K562 (cell line): ENCODE measurements around the gene RPL22. TPM values are rescaled to one million over a fixed set of nuclear protein-coding genes. Genes with fewer than 3 reads are reported as not detected.
A peak's percentile ranks its signal among the peaks of the same experiment; 100 is the strongest.

Source experiments
- ATF7 ChIP-seq: fragments of 450-650 bp; IDR thresholded peaks from 2 replicates; pipeline ENCODE4 v1.7.1; 2014; ENCODE audit warnings: mild to moderate bottlenecking, moderate library complexity
- CREB1 ChIP-seq, 2 experiments: sonication (generic) in 1 of 2; formaldehyde crosslinking in 1 of 2; IDR thresholded peaks; 2 replicates each; pipeline versions ENCODE4 v1.6.1 to v1.8.0; 2012 to 2022; ENCODE audit warnings: inconsistent platforms in 1 of 2, mild to moderate bottlenecking in 1 of 2, missing genetic modification reagents in 1 of 2, moderate library complexity in 1 of 2
- CREM ChIP-seq: IDR thresholded peaks from 2 replicates; pipeline ENCODE4 v1.6.1; 2014; ENCODE audit warnings: antibody characterized with exemption, low read depth
- HSF4 ChIP-seq: fragments of 250-450 bp; sonication (Bioruptor Pico); IDR thresholded peaks from 2 replicates; pipeline ENCODE4 v2.1.2; 2022; ENCODE audit warnings: mild to moderate bottlenecking, moderate library complexity, borderline replicate concordance
- MAFG ChIP-seq: fragments of 450-650 bp; conservative IDR thresholded peaks from 2 replicates; pipeline ENCODE4 v1.6.1; 2016; ENCODE audit warnings: missing genetic modification characterization, missing compliant biosample characterization
- MAFK ChIP-seq: IDR thresholded peaks from 2 replicates; pipeline ENCODE4 v1.6.1; 2011; ENCODE audit warnings: low read length, improper control_type of control experiment
- MAZ ChIP-seq, 2 experiments: fragments of 450-650 bp in 1 of 2; sonication (generic) in 1 of 2; formaldehyde crosslinking; IDR thresholded peaks in 1 of 2; conservative IDR thresholded peaks in 1 of 2; 2 replicates each; pipeline versions ENCODE4 v1.4.0 to v1.5.0; 2020; ENCODE audit warnings: mild to moderate bottlenecking in 1 of 2, missing genetic modification reagents in 1 of 2
- MEIS2 ChIP-seq: fragments of 450-650 bp; IDR thresholded peaks from 2 replicates; pipeline ENCODE4 v1.6.1; 2014; ENCODE audit warnings: mild to moderate bottlenecking; ENCODE audit not compliant: partially characterized antibody
- MYNN ChIP-seq, 2 experiments: sonication (generic); formaldehyde crosslinking in 1 of 2; IDR thresholded peaks; 2 replicates each; pipeline versions ENCODE4 v1.5.0 to v1.6.1; 2016 to 2020; ENCODE audit warnings: antibody characterized with exemption in 1 of 2, missing genetic modification reagents in 1 of 2
- RAD21 ChIP-seq, 2 experiments: fragments of 250-450 bp in 1 of 2; fragments of 450-650 bp in 1 of 2; sonication (Bioruptor Pico) in 1 of 2; formaldehyde crosslinking in 1 of 2; IDR thresholded peaks in 1 of 2; conservative IDR thresholded peaks in 1 of 2; 2 replicates each; pipeline versions ENCODE4 v1.4.0 to v1.8.0; 2020 to 2022; ENCODE audit warnings: mild to moderate bottlenecking in 2 of 2, moderate library complexity in 1 of 2
- SMAD3 ChIP-seq: fragments of 450-650 bp; formaldehyde crosslinking; conservative IDR thresholded peaks from 2 replicates; pipeline ENCODE4 v1.4.0; 2020; ENCODE audit warnings: mild to moderate bottlenecking
- SNRNP70 ChIP-seq: fragments of 200-400 bp; formaldehyde crosslinking; optimal IDR thresholded peaks from 2 replicates; pipeline ENCODE3; 2017; ENCODE audit warnings: low read depth, low read length
- SRF ChIP-seq, 2 experiments: fragments of 250-450, 450-650 bp in 1 of 2; sonication (Bioruptor Pico) in 1 of 2; sonication (generic) in 1 of 2; formaldehyde crosslinking; IDR thresholded peaks; 2 replicates each; pipeline versions ENCODE4 v1.5.0 to v1.5.1; 2020 to 2022; ENCODE audit warnings: mild to moderate bottlenecking in 1 of 2, missing genetic modification reagents in 1 of 2
- WHSC1 ChIP-seq: IDR thresholded peaks from one replicate; pipeline ENCODE4 v1.6.1; 2012; ENCODE audit warnings: low read length, control low read depth, inconsistent platforms
- ZBTB7A ChIP-seq: IDR thresholded peaks from 2 replicates; pipeline ENCODE4 v1.6.1; 2011; ENCODE audit warnings: low read depth, mild to moderate bottlenecking, low read length, moderate library complexity, borderline replicate concordance; ENCODE audit not compliant: control insufficient read depth
- ZNF175 ChIP-seq: fragments of 200-800 bp; sonication (Bioruptor generic); IDR thresholded peaks from 2 replicates; pipeline ENCODE4 v1.6.1; 2016; ENCODE audit warnings: low read depth, mild to moderate bottlenecking, missing genetic modification characterization, missing compliant biosample characterization
- ZNF280A ChIP-seq: fragments of 450-650 bp; IDR thresholded peaks from 2 replicates; pipeline ENCODE4 v1.6.1; 2018; ENCODE audit warnings: mild to moderate bottlenecking, low read depth; ENCODE audit not compliant: partially characterized antibody
- ZNF518B ChIP-seq: fragments of 250-450 bp; sonication (Bioruptor Pico); IDR thresholded peaks from 2 replicates; pipeline ENCODE4 v1.5.0; 2021; ENCODE audit warnings: mild to moderate bottlenecking, moderate library complexity
- ZNF586 ChIP-seq: fragments of 450-650 bp; formaldehyde crosslinking; conservative IDR thresholded peaks from 2 replicates; pipeline ENCODE4 v1.4.0; 2020; ENCODE audit warnings: mild to moderate bottlenecking, moderate library complexity
- ZNF644 ChIP-seq: fragments of 200-800 bp; sonication (Bioruptor generic); IDR thresholded peaks from 2 replicates; pipeline ENCODE4 v1.6.1; 2016; ENCODE audit warnings: low read depth, missing genetic modification characterization, missing compliant biosample characterization
- ZNF785 ChIP-seq: fragments of 250-450 bp; sonication (Bioruptor Pico); IDR thresholded peaks from 2 replicates; pipeline ENCODE4 v1.4.0; 2020; ENCODE audit warnings: mild to moderate bottlenecking
- polyA plus RNA-seq, 8 experiments: library from polyadenylated mRNA; depleted of rRNA in 4 of 8; stranded (reverse) in 5 of 8; unstranded in 3 of 8; fragments of >200 nt; fragmentation: Nextera tagmentation in 2 of 8; fragmentation: Illumina TruSeq in 1 of 8; extraction: Ambion mirVana in 2 of 8; extraction: Trizol in 1 of 8; gene quantifications; 2 replicates each; pipeline versions ENCODE4 v1.2.1 to v1.2.3, GENCODE V29; 2011 to 2014; ENCODE audit warnings: inconsistent platforms in 1 of 8, missing spikeins in 1 of 8
- total RNA-seq, 7 experiments: library from RNA; depleted of rRNA in 6 of 7; stranded (reverse); fragments of >200 nt in 6 of 7; fragmentation: Illumina TruSeq in 2 of 7; extraction: Trizol in 2 of 7; gene quantifications; 2 replicates each; pipeline versions ENCODE4 v1.2.1 to v1.2.3, GENCODE V29; 2011 to 2021; ENCODE audit warnings: low replicate concordance in 1 of 7

RPL22 gene
- total and polyA plus RNA-seq, 9 of the 15 experiments (the other 6 are each of a cell fraction or from before 2014, with no cell fraction given): 467 to 1,165 (median 607) TPM

- no peak for TF ChIP-seq ZNF280A
- no peak for TF ChIP-seq RAD21 (CRISPR knock-in tag; conservative IDR thresholded peaks at IDR 0.05 in 1 of 2, IDR thresholded peaks at IDR 0.05 in 1 of 2)
- TF ChIP-seq CREM: peak; percentile 66
- TF ChIP-seq ZNF518B (CRISPR knock-in tag): no peak
- 0 out of 4 replicates have a peak, but pooled peaks of 1 of the 2 experiments have one; percentile 26 for TF ChIP-seq SRF (CRISPR knock-in tag; IDR thresholded peaks at IDR 0.05)
- TF ChIP-seq ATF7: no peak
- TF ChIP-seq ZBTB7A: peak; percentile 1; the same call in 1 of the 2 replicates
- no peak for TF ChIP-seq HSF4 (CRISPR knock-in tag)
- no peak for TF ChIP-seq ZNF175 (CRISPR knock-in tag)
- TF ChIP-seq ZNF644: no peak
- no peak for TF ChIP-seq ZNF586 (CRISPR knock-in tag)
- no peak for TF ChIP-seq SNRNP70
- TF ChIP-seq CREB1 (IDR thresholded peaks at IDR 0.05): no peak
- TF ChIP-seq CREB1 (CRISPR knock-in tag; IDR thresholded peaks at IDR 0.05): peak; percentile 52; the same call in 1 of the 2 replicates
- TF ChIP-seq ZNF785 (CRISPR knock-in tag): no peak
- TF ChIP-seq MYNN (IDR thresholded peaks at IDR 0.05): no peak
- no peak for TF ChIP-seq MYNN (CRISPR knock-in tag; IDR thresholded peaks at IDR 0.05)
- TF ChIP-seq WHSC1: no peak
- TF ChIP-seq MAFK: no peak
- TF ChIP-seq MAFG: no peak
- TF ChIP-seq SMAD3: no peak
- TF ChIP-seq MAZ (CRISPR knock-in tag; conservative IDR thresholded peaks at IDR 0.05 in 1 of 2, IDR thresholded peaks at IDR 0.05 in 1 of 2): 0 out of 4 replicates have a peak, but pooled peaks of 1 of the 2 experiments have one; percentile 5
- no peak for TF ChIP-seq MEIS2
Observed at GRCh38 chr1:6235296-6235677, 35.9 kb upstream of the RPL22 start (continued).
